Body of pancreas (tissue), 4 donors: ENCODE measurements around the gene PHETA2. TPM values are rescaled to one million over a fixed set of nuclear protein-coding genes. Genes with fewer than 3 reads are reported as not detected.

Experiments
- ATAC-seq: fragments of 150-250 bp; one replicate; pipeline ENCODE4 v1.9.1; 2016
- DNase-seq, 4 donors: peaks; one replicate each; pipeline ENCODE4 v3.0.0-alpha.2; 2019
- H3K27ac ChIP-seq, 4 donors: fragments of 200-600 bp; sonication (generic); 1 replicate in 3 of 4; 2 replicates in 1 of 4; pipeline versions ENCODE4 v1.5.1 to v1.6.1; 2016 to 2019; ENCODE audit warnings: mild to moderate bottlenecking in 1 of 4, mixed read lengths in 1 of 4, moderate library complexity in 1 of 4
- H3K27me3 ChIP-seq, 2 donors: fragments of 200-600 bp; sonication (generic); one replicate each; pipeline ENCODE4 v1.6.0; 2016; ENCODE audit warnings: mild to moderate bottlenecking in 1 of 2
- H3K36me3 ChIP-seq, 2 donors: fragments of 200-600 bp; sonication (generic); replicated peaks in 1 of 2; 2 replicates each; pipeline ENCODE4 v1.5.1; 2016; ENCODE audit warnings: low read depth in 2 of 2; ENCODE audit not compliant: insufficient read depth in 1 of 2
- H3K4me1 ChIP-seq: fragments of 200-600 bp; sonication (generic); one replicate; pipeline ENCODE4 v1.6.0; 2016
- H3K4me3 ChIP-seq, 2 donors: fragments of 200-600 bp; sonication (generic); 1 replicate in 1 of 2; 2 replicates in 1 of 2; pipeline ENCODE4 v1.5.1; 2016 to 2019
- H3K9me3 ChIP-seq, 3 donors: fragments of 200-600 bp; sonication (generic); 1 replicate in 2 of 3; 2 replicates in 1 of 3; pipeline ENCODE4 v1.5.1; 2016
- POLR2A ChIP-seq, 3 donors: fragments of 450-650 bp; IDR thresholded peaks; one replicate each; pipeline ENCODE4 v1.6.1; 2016; ENCODE audit warnings: antibody characterized with exemption in 3 of 3, mild to moderate bottlenecking in 2 of 3
- WGBS, 2 donors: methylation state at CpG; one replicate each; pipeline ENCODE4 v1.1.5; 2017; 5-methylcytosine and 5-hydroxymethylcytosine counted together
- intact Hi-C: fragments of 100-400 bp; cut with DNase I; formaldehyde crosslinking; loops from one replicate; pipeline ENCODE4 v1.15.1; 2023
- total RNA-seq, 2 donors: library from RNA; depleted of rRNA; stranded (reverse); fragments of >200 nt; gene quantifications; one replicate each; pipeline ENCODE4 v1.1.0, GENCODE V29; 2016
- TF ChIP-seq, protein P1 (sequence below), 7 experiments: fragments of 450-650 bp in 4 of 7; fragments of 200-600 bp in 3 of 7; sonication (generic) in 3 of 7; IDR thresholded peaks; one replicate each; pipeline ENCODE4 v1.5.1; 2016 to 2019; ENCODE audit warnings: antibody characterized with exemption in 7 of 7

Gene PHETA2
- total RNA-seq, 2 donors from 2014 or later = 9.2 to 12.2 TPM

GRCh38 chr22:42035256-42035655, 38.8 kb upstream of the PHETA2 start:
- no peak overlapping the region for H3K4me3 ChIP-seq
- ATAC-seq (no peak), DNase-seq (no peak)
- no peak overlapping the region for H3K27ac ChIP-seq
- intact Hi-C loops = no loop called here
- no peaks in the 10 kb centered on the region for H3K4me1 ChIP-seq
- TF ChIP-seq, protein P1, sequence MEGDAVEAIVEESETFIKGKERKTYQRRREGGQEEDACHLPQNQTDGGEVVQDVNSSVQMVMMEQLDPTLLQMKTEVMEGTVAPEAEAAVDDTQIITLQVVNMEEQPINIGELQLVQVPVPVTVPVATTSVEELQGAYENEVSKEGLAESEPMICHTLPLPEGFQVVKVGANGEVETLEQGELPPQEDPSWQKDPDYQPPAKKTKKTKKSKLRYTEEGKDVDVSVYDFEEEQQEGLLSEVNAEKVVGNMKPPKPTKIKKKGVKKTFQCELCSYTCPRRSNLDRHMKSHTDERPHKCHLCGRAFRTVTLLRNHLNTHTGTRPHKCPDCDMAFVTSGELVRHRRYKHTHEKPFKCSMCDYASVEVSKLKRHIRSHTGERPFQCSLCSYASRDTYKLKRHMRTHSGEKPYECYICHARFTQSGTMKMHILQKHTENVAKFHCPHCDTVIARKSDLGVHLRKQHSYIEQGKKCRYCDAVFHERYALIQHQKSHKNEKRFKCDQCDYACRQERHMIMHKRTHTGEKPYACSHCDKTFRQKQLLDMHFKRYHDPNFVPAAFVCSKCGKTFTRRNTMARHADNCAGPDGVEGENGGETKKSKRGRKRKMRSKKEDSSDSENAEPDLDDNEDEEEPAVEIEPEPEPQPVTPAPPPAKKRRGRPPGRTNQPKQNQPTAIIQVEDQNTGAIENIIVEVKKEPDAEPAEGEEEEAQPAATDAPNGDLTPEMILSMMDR (IDR thresholded peaks at IDR 0.05) = no peak
- no peaks in the 10 kb centered on the region for H3K27me3 ChIP-seq
- H3K9me3 ChIP-seq = peaks cover 0 to 7% (median 0%) of the 10 kb centered on the region in 3 donors
- 77 to 83% methylated on average over 8 of the region's 8 CpGs for WGBS, 2 donors
- no peaks in the 10 kb centered on the region for H3K36me3 ChIP-seq

DNA sequence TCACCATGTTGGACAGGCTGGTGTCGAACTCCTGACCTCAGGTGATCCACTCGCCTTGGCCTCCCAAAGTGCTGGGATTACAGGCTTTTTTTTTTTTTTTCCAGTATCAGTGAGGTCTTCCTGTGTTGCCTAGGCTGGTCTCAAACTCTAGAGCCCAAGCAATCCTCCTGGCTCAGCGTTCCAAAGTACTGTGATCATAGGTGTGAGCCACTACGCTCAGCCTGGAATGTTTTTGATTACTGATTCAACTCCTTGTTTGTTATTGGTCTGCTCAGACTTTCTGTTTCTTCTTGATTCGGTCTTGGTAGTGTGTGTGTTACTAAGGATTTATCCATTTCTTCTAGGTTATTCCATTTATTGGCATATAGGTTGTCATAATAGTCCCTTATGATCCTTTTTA, 34.8 kb upstream of the PHETA2 start:
- Histone ChIP-seq H3K4me1 (no peaks in the 10 kb centered on the region), H3K36me3 (no peaks in the 10 kb centered on the region), H3K9me3 (no peaks in the 10 kb centered on the region), H3K4me3 (no peak overlapping the region), H3K27me3 (no peaks in the 10 kb centered on the region), H3K27ac (no peak overlapping the region)
- TF ChIP-seq, protein P1 (IDR thresholded peaks at IDR 0.05) = no peak
- TF ChIP-seq POLR2A (IDR thresholded peaks at IDR 0.05) = no peak
- intact Hi-C loops = no loop called here
- WGBS, 2 donors = 91% methylated on average over 5 of the region's 5 CpGs
- DNase-seq = no peak
- ATAC-seq = no peak

DNA sequence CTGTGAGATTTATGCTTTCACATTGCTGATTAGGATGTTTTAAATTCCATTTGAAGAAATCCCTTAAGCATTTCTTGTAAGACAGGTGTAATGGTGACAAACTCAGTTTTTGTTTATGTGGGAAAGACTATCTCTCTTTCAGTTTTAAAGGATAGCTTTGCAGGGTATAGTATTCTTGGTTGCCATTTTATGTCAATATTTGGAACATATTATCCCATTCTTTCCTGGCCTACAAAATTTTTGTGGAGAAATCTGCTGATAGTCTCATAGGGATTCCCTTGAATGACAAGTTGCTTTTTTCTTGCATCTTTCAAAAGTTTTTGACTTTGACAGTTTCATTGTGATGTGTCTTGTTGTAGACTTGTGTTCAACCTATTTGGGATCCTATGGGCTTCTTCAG, 32.3 kb upstream of the PHETA2 start:
- Histone ChIP-seq H3K4me3 (no peak overlapping the region), H3K27ac (no peak overlapping the region), H3K4me1 (no peaks in the 10 kb centered on the region), H3K9me3 (no peaks in the 10 kb centered on the region), H3K27me3 (no peaks in the 10 kb centered on the region), H3K36me3 (no peaks in the 10 kb centered on the region)
- intact Hi-C loops = no loop called here
- TF ChIP-seq, protein P1 (IDR thresholded peaks at IDR 0.05) = no peak
- no peak for TF ChIP-seq POLR2A (IDR thresholded peaks at IDR 0.05)
- no peak for DNase-seq
- no peak for ATAC-seq

GRCh38 chr22:42050641-42051180, 23.3 kb upstream of the PHETA2 start:
- no peaks in the 10 kb centered on the region for H3K9me3 ChIP-seq
- H3K27ac ChIP-seq = no peak overlapping the region
- TF ChIP-seq POLR2A (IDR thresholded peaks at IDR 0.05) = no peak
- TF ChIP-seq, protein P1 (IDR thresholded peaks at IDR 0.05) = no peak
- no peaks in the 10 kb centered on the region for H3K4me1 ChIP-seq
- WGBS, 2 donors = 58 to 68% methylated on average over 2 of the region's 2 CpGs
- H3K36me3 ChIP-seq = no peaks in the 10 kb centered on the region
- intact Hi-C loops = no loop called here
- H3K27me3 ChIP-seq = no peaks in the 10 kb centered on the region
- no peak for DNase-seq
- ATAC-seq = no peak
- H3K4me3 ChIP-seq = no peak overlapping the region

- H3K9me3 ChIP-seq = no peaks in the 10 kb centered on the region
- H3K4me3 ChIP-seq = no peak overlapping the region
- no peaks in the 10 kb centered on the region for H3K27me3 ChIP-seq
- TF ChIP-seq, protein P1 (IDR thresholded peaks at IDR 0.05) = no peak
- TF ChIP-seq POLR2A (IDR thresholded peaks at IDR 0.05) = no peak
- H3K27ac ChIP-seq = no peak overlapping the region
- no peaks in the 10 kb centered on the region for H3K36me3 ChIP-seq
- intact Hi-C loops = no loop called here
- DNase-seq (no peak), ATAC-seq (no peak)
- WGBS, 2 donors = 83 to 84% methylated on average over 3 of the region's 3 CpGs
- H3K4me1 ChIP-seq = no peaks in the 10 kb centered on the region
These were observed 21.3 kb upstream of the PHETA2 start for GRCh38 chr22:42052765-42053164.
